GM12878 (cell line): Measurements from ENCODE around the gene NEURL3.

Experiments
- E2F4 ChIP-seq: IDR thresholded peaks from 2 replicates; pipeline ENCODE4 v1.6.1; 2012; ENCODE audit warnings: low read depth, low read length, improper control_type of control experiment
- HDGF ChIP-seq: fragments of 450-650 bp; IDR thresholded peaks from 2 replicates; pipeline ENCODE4 v1.6.1; 2016; ENCODE audit warnings: antibody characterized with exemption
- POLR2A ChIP-seq: IDR thresholded peaks from 2 replicates; pipeline ENCODE4 v1.6.1; 2011; ENCODE audit warnings: low read depth, mild to moderate bottlenecking, low read length
- SP1 ChIP-seq: IDR thresholded peaks from one replicate; pipeline ENCODE4 v1.6.1; 2011; ENCODE audit warnings: low read depth, low read length
- USF1 ChIP-seq: IDR thresholded peaks from 2 replicates; pipeline ENCODE4 v1.6.1; 2011; ENCODE audit warnings: borderline replicate concordance, low read depth, mild to moderate bottlenecking, moderate library complexity, mixed read lengths, low read length; ENCODE audit not compliant: insufficient read depth; ENCODE audit errors: extremely low read length
- ZBTB11 ChIP-seq: fragments of 450-650 bp; formaldehyde crosslinking; IDR thresholded peaks from 2 replicates; pipeline ENCODE4 v1.5.0; 2022; ENCODE audit warnings: mild to moderate bottlenecking, missing genetic modification characterization

GRCh38 chr2:96537734-96538486 lies 32.8 kb upstream of the NEURL3 start:
- TF ChIP-seq USF1 (no peak), POLR2A (no peak; the same call in 1 of the 2 replicates), HDGF (no peak), SP1 (no peak), E2F4 (no peak), ZBTB11 (CRISPR knock-in tag) (no peak)
